ENCODE measurements around the gene AURKB. TPM values are rescaled to one million over a fixed set of nuclear protein-coding genes. Genes with fewer than 3 reads are reported as not detected.

Gene AURKB
- total RNA-seq, 1 experiment from 2014 or later: 141 TPM

GRCh38 chr17:8210761-8211458 lies 535 bp upstream of the AURKB start:
- ChIA-PET CTCF (interaction anchor here (1.2 to 1.6 kb wide), 2 partner anchors 91 to 131 kb away, joined by 3 to 5 read pairs; no protein-coding TSS in a partner anchor), POLR2A (interaction anchor here (0.7 to 5.2 kb wide), 14 partner anchors 8 to 225 kb away, joined by 4 to 57 read pairs (median 8); partner anchors contain the start of genes BORCS6, CTC1, NDEL1 and SLC25A35), RAD21 (ENCODE audit: low non-redundant PET in 1 of 2, low total read pairs in 2 of 2, uncharacterized antibody in 2 of 2, unreplicated experiment in 2 of 2) (no interaction called here)
- Histone ChIP-seq H3K27me3 (ENCODE audit: insufficient read depth, low read length) (no peaks in the 10 kb centered on the region), H3K36me3 (ENCODE audit: control insufficient read depth in 1 of 2, insufficient read depth in 2 of 2, low read length in 2 of 2) (peaks cover 11 to 22% of the 10 kb centered on the region in 2 experiments; a peak in 3 of 4 replicates), H3K4me1 (ENCODE audit: control insufficient read depth in 1 of 2, insufficient read depth in 2 of 2, low read length in 2 of 2) (peaks cover 25 to 58% of the 10 kb centered on the region in 2 experiments; a peak in 3 of 4 replicates), H2AFZ (ENCODE audit: low read depth, low read length, poor library complexity, severe bottlenecking) (peak overlapping the region; percentile 59), H3K9ac (ENCODE audit: low read length) (peak overlapping the region; percentile 96), H3K9me2 (ENCODE audit: insufficient read depth) (no peaks in the 10 kb centered on the region), H3K4me3 (replicated peaks in 1 of 2; ENCODE audit: low read depth in 1 of 2, low read length in 2 of 2) (peak overlapping the region; percentile 78 to 95), H4K20me1 (ENCODE audit: insufficient read depth) (peaks cover 3% of the 10 kb centered on the region; the same call in 1 of the 2 replicates), H3K4me2 (ENCODE audit: low read length) (peak overlapping the region; percentile 82), H3K9me3 (ENCODE audit: control insufficient read depth in 1 of 2, insufficient read depth in 1 of 2, low read depth in 1 of 2, low read length in 2 of 2) (no peaks in the 10 kb centered on the region), H3K79me2 (ENCODE audit: insufficient read depth, low read length) (peaks cover 43% of the 10 kb centered on the region), H3K27ac (ENCODE audit: low read depth, low read length) (peak overlapping the region; percentile 92)
- ATAC-seq (no peak), DNase-seq (ENCODE audit: low read depth, low spot score) (no peak)
- TF ChIP-seq JUND (IDR thresholded peaks at IDR 0.05) (no peak), SRF (IDR thresholded peaks at IDR 0.05; ENCODE audit: low read depth) (peak; percentile 67; the same call in 1 of the 2 replicates)
- intact Hi-C loops (cut with micrococcal nuclease): no loop called here
- BruUV-seq (replicated peaks): no TSS peak

GRCh38 chr17:8206536-8206935 lies 3.8 kb downstream of the AURKB start:
- ChIA-PET RAD21 (ENCODE audit: low non-redundant PET in 1 of 2, low total read pairs in 2 of 2, uncharacterized antibody in 2 of 2, unreplicated experiment in 2 of 2) (no interaction called here), CTCF (no interaction called here), POLR2A (interaction anchor here (1.1 kb wide), 1 partner anchor 16 kb away, joined by 3 read pairs; the partner anchor contains the start of gene BORCS6)
- Histone ChIP-seq H3K36me3 (ENCODE audit: control insufficient read depth in 1 of 2, insufficient read depth in 2 of 2, low read length in 2 of 2) (peaks cover 21 to 41% of the 10 kb centered on the region in 2 experiments), H3K9me2 (ENCODE audit: insufficient read depth) (no peaks in the 10 kb centered on the region), H3K79me2 (ENCODE audit: insufficient read depth, low read length) (peaks cover 48% of the 10 kb centered on the region), H4K20me1 (ENCODE audit: insufficient read depth) (peaks cover 3% of the 10 kb centered on the region; the same call in 1 of the 2 replicates), H3K27me3 (ENCODE audit: insufficient read depth, low read length) (no peaks in the 10 kb centered on the region), H3K9ac (ENCODE audit: low read length) (no peak overlapping the region), H3K27ac (ENCODE audit: low read depth, low read length) (no peak overlapping the region), H3K4me2 (ENCODE audit: low read length) (no peak overlapping the region), H3K9me3 (ENCODE audit: control insufficient read depth in 1 of 2, insufficient read depth in 1 of 2, low read depth in 1 of 2, low read length in 2 of 2) (no peaks in the 10 kb centered on the region), H2AFZ (ENCODE audit: low read depth, low read length, poor library complexity, severe bottlenecking) (no peak overlapping the region), H3K4me3 (replicated peaks in 1 of 2; ENCODE audit: low read depth in 1 of 2, low read length in 2 of 2) (no peak overlapping the region), H3K4me1 (ENCODE audit: control insufficient read depth in 1 of 2, insufficient read depth in 2 of 2, low read length in 2 of 2) (peaks cover 12 to 23% of the 10 kb centered on the region in 2 experiments; a peak in 3 of 4 replicates)
- BruUV-seq (replicated peaks): no TSS peak
- DNase-seq (ENCODE audit: low read depth, low spot score) (no peak), ATAC-seq (no peak)
- intact Hi-C loops (cut with micrococcal nuclease): no loop called here
- no peak for TF ChIP-seq ELF1 (IDR thresholded peaks at IDR 0.05; ENCODE audit: borderline replicate concordance, low read depth)
- no peak for TF ChIP-seq POLR2AphosphoS5 (IDR thresholded peaks at IDR 0.05; ENCODE audit: low read depth, low read length)
- no peak for TF ChIP-seq ZBTB33 (IDR thresholded peaks at IDR 0.05; ENCODE audit: extremely low read depth, insufficient replicate concordance, low read length)
- TF ChIP-seq REST (IDR thresholded peaks at IDR 0.05; ENCODE audit: low read depth): no peak
- no peak for TF ChIP-seq YY1 (IDR thresholded peaks at IDR 0.05; ENCODE audit: extremely low read depth, insufficient replicate concordance, low read depth, low read length)
- no peak for TF ChIP-seq EGR1 (IDR thresholded peaks at IDR 0.05; ENCODE audit: low read depth)
- TF ChIP-seq CEBPB (IDR thresholded peaks at IDR 0.05; ENCODE audit: low read depth): no peak
- TF ChIP-seq ZFX (IDR thresholded peaks at IDR 0.05): no peak
- no peak for TF ChIP-seq SIN3A (IDR thresholded peaks at IDR 0.05; ENCODE audit: low read depth)
- TF ChIP-seq EZH2 (IDR thresholded peaks at IDR 0.05): no peak
- no peak for TF ChIP-seq SP1 (IDR thresholded peaks at IDR 0.05; ENCODE audit: low read depth)
